GM19467 (cell line): Measurements from ENCODE around the gene MRI1.

Experiments used
- ATAC-seq: cut with Tn5 transposase; IDR thresholded peaks from one replicate; pipeline ENCODE4 v1.9.1; 2021; ENCODE audit warnings: mild to moderate bottlenecking, moderate library complexity; ENCODE audit not compliant: unreplicated experiment

The MRI1 gene

GRCh38 chr19:13821292-13821691, 57.0 kb downstream of the MRI1 start:
- ATAC-seq = no peak

- ATAC-seq = no peak
Measured at GRCh38 chr19:13823256-13823655, 58.9 kb downstream of the MRI1 start.
